Neural progenitor cell (in vitro differentiated cells): ENCODE results near the gene RBBP5.

Source experiments
- CTCF ChIP-seq: fragments of 200-600 bp; sonication (generic); IDR thresholded peaks from 2 replicates; pipeline ENCODE4 v1.5.1; 2017; ENCODE audit warnings: antibody characterized with exemption, mild to moderate bottlenecking
- EZH2phosphoT487 ChIP-seq: fragments of 200-600 bp; sonication (generic); IDR thresholded peaks from 2 replicates; pipeline ENCODE4 v1.6.1; 2017; ENCODE audit warnings: antibody characterized with exemption

GRCh38 chr1:205041998-205042910 lies 79.5 kb downstream of the RBBP5 start:
- TF ChIP-seq EZH2phosphoT487 (no peak), CTCF (no peak)
